AG10803 (cell line): ENCODE results near the gene KAT8.
"Not testable (repeated sequence)": the region's sequence is repeated elsewhere in the genome, so short reads cannot be mapped to it uniquely, and the experiment has no call there.

Experiments used
- DNase-seq: peaks from one replicate; pipeline ENCODE4 v3.0.0; 2010; ENCODE audit warnings: low read depth
- H3K4me3 ChIP-seq: 2 replicates; pipeline ENCODE4 v1.5.1; 2011; ENCODE audit warnings: mild to moderate bottlenecking, low read length, control low read depth
- TF ChIP-seq, protein P1 (sequence below): conservative IDR thresholded peaks from 2 replicates; pipeline ENCODE4 v1.5.1; 2011; ENCODE audit warnings: mild to moderate bottlenecking, low read length, control low read depth, inconsistent platforms

The KAT8 gene

DNA sequence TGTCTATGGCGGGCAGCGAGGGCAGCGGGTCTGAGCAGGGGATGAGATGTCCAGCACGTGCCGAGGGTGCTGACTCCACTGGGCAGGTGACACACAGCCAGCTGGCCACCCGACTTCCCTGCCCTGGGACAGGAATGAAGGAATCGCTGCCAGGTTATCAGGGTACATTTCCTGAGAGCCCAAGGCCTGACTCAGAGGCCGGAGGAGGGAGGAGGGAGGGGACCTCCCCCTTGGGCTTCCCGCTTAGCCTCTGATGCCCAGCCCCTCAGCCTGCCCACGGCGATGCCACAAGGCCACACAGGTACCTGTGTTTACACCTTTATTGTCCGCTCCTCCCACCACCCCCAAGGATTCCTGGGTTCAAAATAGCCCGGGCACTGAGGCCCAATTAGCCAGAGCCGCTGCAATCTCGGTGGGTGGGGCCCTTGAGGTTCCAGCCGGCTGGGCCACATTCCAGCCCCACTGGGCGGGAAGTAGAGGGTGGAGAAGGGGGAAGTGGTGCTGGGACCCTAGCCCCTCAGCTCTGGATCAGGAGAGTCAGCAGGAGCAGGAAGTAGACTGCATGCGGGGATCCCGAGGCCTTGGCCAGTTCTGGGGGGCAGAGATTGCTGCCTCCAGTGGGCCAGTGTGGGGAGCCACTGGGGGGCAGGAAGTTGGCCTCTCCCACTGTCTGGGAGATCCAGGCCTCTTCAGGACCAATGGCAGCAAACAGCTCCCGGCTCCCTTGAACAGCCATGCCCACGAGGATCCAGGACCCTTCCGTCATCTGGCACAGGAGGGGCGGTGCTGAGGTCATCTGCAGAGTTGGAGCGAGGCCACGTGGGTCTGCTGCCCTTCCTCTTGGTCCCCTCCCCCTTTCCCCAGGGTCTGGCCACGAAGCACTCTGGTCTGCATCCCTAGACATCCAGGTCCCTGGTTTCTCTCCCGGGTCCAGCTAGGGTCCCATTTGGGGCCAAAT lies 21.4 kb downstream of the KAT8 start:
- TF ChIP-seq, protein P1, sequence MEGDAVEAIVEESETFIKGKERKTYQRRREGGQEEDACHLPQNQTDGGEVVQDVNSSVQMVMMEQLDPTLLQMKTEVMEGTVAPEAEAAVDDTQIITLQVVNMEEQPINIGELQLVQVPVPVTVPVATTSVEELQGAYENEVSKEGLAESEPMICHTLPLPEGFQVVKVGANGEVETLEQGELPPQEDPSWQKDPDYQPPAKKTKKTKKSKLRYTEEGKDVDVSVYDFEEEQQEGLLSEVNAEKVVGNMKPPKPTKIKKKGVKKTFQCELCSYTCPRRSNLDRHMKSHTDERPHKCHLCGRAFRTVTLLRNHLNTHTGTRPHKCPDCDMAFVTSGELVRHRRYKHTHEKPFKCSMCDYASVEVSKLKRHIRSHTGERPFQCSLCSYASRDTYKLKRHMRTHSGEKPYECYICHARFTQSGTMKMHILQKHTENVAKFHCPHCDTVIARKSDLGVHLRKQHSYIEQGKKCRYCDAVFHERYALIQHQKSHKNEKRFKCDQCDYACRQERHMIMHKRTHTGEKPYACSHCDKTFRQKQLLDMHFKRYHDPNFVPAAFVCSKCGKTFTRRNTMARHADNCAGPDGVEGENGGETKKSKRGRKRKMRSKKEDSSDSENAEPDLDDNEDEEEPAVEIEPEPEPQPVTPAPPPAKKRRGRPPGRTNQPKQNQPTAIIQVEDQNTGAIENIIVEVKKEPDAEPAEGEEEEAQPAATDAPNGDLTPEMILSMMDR, result no peak
- H3K4me3 ChIP-seq, result no peak overlapping the region
- peak; percentile 63 for DNase-seq

DNA sequence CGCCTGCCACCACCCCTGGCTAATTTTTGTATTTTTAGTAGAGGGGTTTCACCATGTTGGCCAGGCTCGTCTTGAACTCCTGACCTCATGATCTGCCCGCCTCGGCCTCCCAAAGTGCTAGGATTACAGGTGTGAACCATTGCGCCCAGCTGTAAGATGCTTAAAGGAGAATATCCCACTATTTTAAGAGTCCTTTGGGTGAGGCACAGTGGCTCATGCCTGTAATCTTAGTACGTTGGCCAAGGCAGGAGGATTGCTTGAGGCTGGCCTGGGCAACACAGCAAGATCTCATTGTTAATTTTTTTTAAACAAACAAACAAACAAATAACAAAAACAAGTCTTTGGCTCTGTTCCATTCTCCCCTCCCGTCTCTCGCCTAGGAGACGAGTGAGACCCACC lies 23.6 kb downstream of the KAT8 start:
- DNase-seq, H3K4me3 ChIP-seq: not testable (repeated sequence)

DNA sequence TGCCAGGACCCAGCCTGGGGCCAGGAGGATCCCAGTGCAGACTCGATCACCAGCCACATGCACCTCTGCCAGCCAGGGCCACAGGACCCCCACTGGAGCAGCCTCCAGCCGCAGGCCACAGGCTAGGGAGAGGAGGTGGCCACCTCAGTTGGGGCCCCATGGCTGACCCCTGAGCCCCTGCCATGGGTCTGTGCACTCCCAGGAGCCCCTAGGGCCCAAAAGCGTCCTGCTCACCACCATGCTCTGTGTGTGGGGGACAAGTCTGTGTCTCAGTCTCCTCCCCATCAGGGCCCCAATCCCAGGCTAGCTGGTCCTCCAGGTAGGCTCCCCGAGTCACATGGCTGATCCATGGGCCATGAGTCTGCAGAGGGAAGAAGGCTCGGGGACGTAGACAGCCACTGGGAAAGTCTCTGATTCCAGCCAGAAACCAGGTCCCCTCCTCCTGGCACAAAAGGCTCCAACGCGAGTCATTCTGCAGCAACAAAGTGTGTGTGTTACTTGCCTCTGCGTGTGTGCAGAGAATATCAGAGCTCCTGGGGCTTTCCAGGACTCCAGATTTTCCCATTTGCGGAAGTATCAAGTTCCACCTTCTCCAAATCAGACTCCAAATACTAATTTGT lies 24.1 kb downstream of the KAT8 start:
- DNase-seq, result no peak
- TF ChIP-seq, protein P1, result no peak
- peak overlapping the region; percentile 40 for H3K4me3 ChIP-seq

DNA sequence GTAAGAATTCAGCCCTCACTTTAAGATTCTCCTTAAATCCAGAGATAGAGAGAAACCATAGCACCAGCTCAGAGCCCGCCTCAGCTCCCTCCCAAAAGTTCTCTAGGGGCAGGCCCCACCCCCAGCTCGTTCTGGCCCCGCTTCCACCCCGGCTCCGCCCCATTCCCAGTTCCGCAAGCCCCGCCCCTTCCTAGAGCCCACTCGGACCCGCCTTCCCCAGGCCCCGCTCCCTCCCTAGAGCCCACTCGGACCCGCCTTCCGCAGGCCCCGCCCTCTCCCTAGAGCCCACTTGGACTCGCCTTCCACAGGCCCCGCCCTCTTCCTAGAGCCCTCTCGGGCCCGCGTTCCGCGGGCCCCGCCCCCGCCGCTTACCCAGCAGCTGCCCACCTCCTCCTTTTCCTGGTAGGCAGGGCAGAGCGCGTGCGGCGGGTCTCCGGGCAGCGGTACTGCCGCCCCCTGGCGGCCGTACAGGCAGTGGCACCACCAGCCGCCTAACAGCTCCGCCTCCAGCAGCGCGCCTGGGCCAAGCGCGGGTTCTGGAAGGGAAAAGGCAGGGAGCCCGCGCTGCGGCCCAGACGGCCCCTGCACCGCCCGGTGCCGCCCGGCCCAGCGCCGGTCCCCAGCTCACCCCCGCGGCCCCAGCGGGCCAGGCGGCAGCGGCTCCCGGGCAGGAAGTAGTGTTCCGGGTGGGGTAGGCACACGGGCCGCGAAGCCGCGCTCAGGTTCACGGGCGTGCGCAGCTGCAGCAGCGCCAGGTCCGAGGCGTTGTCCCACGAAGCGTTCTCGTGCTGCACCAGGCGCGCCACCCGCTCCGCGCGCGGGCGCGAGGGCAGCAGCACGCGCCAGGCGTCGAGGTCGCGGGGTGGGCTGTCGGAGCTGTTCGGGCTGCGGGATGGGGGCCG lies 24.9 kb downstream of the KAT8 start:
- TF ChIP-seq, protein P1, result peak; percentile 71
- DNase-seq, result peak; percentile 98
- H3K4me3 ChIP-seq, result peak overlapping the region; percentile 47

DNA sequence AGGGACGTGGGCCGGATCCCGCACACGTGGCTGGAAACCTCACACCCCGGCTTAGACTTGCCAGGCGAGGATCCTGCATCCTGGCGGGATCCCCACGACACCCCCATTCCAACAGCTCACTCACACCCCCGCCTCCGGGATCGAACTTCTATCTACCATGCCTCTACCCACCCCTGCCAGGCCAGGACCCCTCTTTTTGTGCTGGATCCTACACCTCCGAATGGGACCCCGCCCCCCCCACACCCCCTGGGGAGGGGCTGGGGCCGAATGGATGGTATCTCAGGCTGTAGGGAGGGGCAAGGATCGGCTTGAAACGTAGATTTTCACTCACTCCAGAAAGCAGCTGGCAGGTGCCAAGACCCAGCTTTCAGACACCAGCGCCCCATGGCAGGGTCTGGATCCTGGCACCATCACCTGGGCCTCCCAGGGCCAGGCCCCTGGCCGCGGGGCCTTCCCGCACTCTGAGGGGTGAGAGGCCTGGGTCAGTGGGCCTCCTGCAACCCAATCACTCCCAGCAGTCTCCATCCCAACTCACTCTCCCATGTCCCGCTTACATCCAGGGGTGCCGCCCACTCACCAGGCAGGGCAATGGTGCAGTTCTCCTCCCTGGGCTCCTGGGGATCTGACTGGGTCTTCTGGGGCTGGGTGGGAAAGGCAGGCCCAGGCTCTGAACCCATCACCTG lies 25.7 kb downstream of the KAT8 start:
- TF ChIP-seq, protein P1, result no peak
- no peak overlapping the region; the same call in 1 of the 2 replicates for H3K4me3 ChIP-seq
- no peak for DNase-seq

DNA sequence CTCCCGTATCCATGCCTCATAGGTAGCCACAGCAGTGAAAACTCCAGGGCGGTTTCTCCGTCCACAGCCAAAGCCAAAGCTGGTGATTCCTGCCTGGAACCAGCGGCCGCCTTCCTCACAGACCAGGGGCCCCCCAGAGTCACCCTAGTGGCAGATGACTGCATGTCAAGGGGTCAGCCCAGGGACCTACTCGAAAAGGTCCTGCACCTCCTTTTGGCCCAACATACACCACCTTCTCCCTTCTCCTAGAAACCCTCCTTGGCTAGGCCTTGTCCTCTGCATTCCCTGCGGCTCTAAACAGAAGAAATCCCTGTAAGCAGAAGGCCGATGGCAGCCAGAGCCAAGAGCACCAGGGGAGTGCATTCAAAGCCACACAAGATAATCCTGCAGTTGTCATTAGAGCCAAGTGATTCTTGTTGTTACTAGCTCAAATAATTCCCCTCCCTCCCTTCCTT lies 26.3 kb downstream of the KAT8 start:
- TF ChIP-seq, protein P1, result no peak
- no peak for DNase-seq
- no peak overlapping the region for H3K4me3 ChIP-seq

DNA sequence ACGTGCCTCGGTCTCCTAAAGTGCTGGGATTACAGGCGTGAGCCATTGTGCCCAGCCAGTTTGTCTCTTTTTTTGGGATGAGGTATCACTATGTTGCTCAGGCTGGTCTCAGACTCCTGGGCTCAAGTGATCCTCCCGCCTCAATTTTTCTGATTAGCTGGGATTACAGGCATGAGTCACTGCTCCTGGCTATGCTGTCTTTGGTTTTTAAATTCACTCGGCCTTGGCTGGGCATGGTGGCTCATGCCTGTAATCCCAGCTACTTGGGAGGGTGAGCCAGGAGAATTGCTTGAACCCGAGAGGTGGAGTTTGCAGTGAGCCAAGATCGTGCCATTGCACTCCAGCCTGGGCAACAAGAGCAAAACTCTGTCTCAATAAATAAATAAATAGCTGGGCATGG lies 27.0 kb downstream of the KAT8 start:
- DNase-seq, result peak; percentile 13
- not testable (repeated sequence) for H3K4me3 ChIP-seq
